HL-60 (cell line): ENCODE data around the gene TBCD.

Experiments used
- DNase-seq, 2 experiments: peaks; one replicate each; pipeline ENCODE4 v3.0.0-alpha.2; 2010 to 2020; ENCODE audit warnings: low read depth in 1 of 2, low spot score in 1 of 2
- H3K27ac ChIP-seq: fragments of 250-450 bp; sonication (Bioruptor Pico); replicated peaks from 2 replicates; pipeline ENCODE4 v1.5.1; 2020; ENCODE audit warnings: mild to moderate bottlenecking, moderate library complexity
- H3K27me3 ChIP-seq: fragments of 250-450 bp; sonication (Bioruptor Pico); 2 replicates; pipeline ENCODE4 v1.5.1; 2021; ENCODE audit warnings: mild to moderate bottlenecking, moderate library complexity; ENCODE audit not compliant: insufficient read depth, poor library complexity, severe bottlenecking
- H3K4me3 ChIP-seq: replicated peaks from 2 replicates; pipeline ENCODE4 v1.5.1; 2011; ENCODE audit warnings: mild to moderate bottlenecking, control low read depth, low read length; ENCODE audit not compliant: insufficient read depth
- GABPA ChIP-seq: IDR thresholded peaks from 2 replicates; pipeline ENCODE4 v1.6.1; 2012; ENCODE audit warnings: low read depth
- POLR2AphosphoS5 ChIP-seq: IDR thresholded peaks from 2 replicates; pipeline ENCODE4 v1.6.1; 2012; ENCODE audit warnings: low read depth
- REST ChIP-seq: IDR thresholded peaks from 2 replicates; pipeline ENCODE4 v1.6.1; 2012; ENCODE audit warnings: low read depth; ENCODE audit not compliant: insufficient replicate concordance
- SPI1 ChIP-seq: IDR thresholded peaks from 2 replicates; pipeline ENCODE4 v1.6.1; 2012; ENCODE audit warnings: low read depth, mild to moderate bottlenecking, borderline replicate concordance
- TF ChIP-seq, protein P1 (sequence below): IDR thresholded peaks from one replicate; pipeline ENCODE4 v1.5.1; 2011; ENCODE audit warnings: low read length, control low read depth, inconsistent platforms; ENCODE audit not compliant: insufficient read depth

TBCD gene

GRCh38 chr17:82821554-82821953, 69.7 kb downstream of the TBCD start:
- no peak overlapping the region for H3K27ac ChIP-seq

GRCh38 chr17:82822281-82822680, 70.4 kb downstream of the TBCD start:
- Histone ChIP-seq H3K27ac (no peak overlapping the region), H3K4me3 (no peak overlapping the region), H3K27me3 (no peaks in the 10 kb centered on the region)
- DNase-seq: no peak
- TF ChIP-seq, protein P1, sequence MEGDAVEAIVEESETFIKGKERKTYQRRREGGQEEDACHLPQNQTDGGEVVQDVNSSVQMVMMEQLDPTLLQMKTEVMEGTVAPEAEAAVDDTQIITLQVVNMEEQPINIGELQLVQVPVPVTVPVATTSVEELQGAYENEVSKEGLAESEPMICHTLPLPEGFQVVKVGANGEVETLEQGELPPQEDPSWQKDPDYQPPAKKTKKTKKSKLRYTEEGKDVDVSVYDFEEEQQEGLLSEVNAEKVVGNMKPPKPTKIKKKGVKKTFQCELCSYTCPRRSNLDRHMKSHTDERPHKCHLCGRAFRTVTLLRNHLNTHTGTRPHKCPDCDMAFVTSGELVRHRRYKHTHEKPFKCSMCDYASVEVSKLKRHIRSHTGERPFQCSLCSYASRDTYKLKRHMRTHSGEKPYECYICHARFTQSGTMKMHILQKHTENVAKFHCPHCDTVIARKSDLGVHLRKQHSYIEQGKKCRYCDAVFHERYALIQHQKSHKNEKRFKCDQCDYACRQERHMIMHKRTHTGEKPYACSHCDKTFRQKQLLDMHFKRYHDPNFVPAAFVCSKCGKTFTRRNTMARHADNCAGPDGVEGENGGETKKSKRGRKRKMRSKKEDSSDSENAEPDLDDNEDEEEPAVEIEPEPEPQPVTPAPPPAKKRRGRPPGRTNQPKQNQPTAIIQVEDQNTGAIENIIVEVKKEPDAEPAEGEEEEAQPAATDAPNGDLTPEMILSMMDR: no peak
- no peak for TF ChIP-seq SPI1

More at GRCh38 chr17:82821554-82821953, 69.7 kb downstream of the TBCD start:
- TF ChIP-seq, protein P1: no peak
- TF ChIP-seq GABPA (no peak), SPI1 (no peak), REST (no peak), POLR2AphosphoS5 (no peak)
- H3K27me3 ChIP-seq: no peaks in the 10 kb centered on the region
- H3K4me3 ChIP-seq: no peak overlapping the region
- DNase-seq: no peak

DNA sequence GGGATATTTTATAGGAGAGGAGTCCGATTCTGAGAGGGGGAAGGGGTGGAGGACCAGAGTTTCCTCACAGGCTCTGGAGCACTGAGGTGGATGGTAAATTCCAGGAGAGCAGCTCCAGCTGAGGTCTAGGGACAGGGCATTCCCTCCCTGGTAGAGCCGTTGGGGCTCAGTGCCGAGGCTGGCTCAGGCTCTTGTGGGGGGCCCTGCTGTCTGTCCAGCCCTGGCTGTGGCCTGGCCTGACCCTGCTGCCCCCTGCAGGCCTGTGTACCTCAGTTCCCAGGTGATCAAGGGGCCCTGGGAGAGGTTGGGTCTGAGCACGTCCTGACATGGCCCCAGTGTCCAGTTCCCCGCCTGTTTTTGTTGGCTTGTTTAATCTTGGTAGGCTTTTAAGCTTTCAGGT, 71.1 kb downstream of the TBCD start:
- H3K27ac ChIP-seq: no peak overlapping the region
- H3K27me3 ChIP-seq: no peaks in the 10 kb centered on the region
- no peak overlapping the region for H3K4me3 ChIP-seq
- TF ChIP-seq REST: no peak
- DNase-seq: no peak

DNA sequence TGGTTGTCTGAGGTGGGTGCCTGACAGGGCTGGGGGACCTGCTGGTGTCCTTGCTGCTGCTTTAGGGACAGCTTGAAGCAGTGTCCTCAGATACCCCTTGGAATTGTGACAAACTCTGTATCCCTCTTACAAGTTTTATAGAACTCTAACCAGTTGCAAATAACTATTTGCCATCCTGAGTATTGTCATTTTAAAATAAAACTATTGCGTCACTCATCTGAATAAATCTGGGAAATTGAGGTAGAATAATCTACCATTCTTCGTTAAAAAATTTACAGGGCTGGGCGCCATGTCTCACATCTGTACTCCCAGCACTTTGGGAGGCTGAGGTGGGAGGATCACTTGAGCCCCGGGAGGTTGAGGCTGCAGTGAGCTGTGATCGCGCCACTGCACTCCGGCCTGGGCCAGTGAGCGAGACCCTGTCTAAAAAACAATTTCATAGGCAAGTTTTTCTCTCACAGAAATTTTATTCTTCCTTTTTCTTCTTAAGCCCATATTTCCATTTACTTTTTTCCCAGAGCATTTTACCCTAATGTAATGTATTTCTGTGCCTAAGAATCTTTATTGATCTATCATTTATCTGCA, 73.8 kb downstream of the TBCD start:
- H3K27me3 ChIP-seq: no peaks in the 10 kb centered on the region
- TF ChIP-seq, protein P1: no peak
- TF ChIP-seq POLR2AphosphoS5 (no peak), SPI1 (no peak), GABPA (no peak), REST (no peak)
- no peak overlapping the region for H3K27ac ChIP-seq
- DNase-seq: no peak
- H3K4me3 ChIP-seq: no peak overlapping the region
